NB4 (cell line): ENCODE data around the gene EMC10.

Source experiments
- POLR2A ChIP-seq: IDR thresholded peaks from 2 replicates; pipeline ENCODE4 v1.6.1; 2011; ENCODE audit warnings: mild to moderate bottlenecking; ENCODE audit not compliant: insufficient read length; ENCODE audit errors: extremely low read depth
- TF ChIP-seq, protein P1 (sequence below): IDR thresholded peaks from one replicate; pipeline ENCODE4 v1.5.1; 2012; ENCODE audit warnings: low read depth, low read length

- no peak for TF ChIP-seq POLR2A
- TF ChIP-seq, protein P1, sequence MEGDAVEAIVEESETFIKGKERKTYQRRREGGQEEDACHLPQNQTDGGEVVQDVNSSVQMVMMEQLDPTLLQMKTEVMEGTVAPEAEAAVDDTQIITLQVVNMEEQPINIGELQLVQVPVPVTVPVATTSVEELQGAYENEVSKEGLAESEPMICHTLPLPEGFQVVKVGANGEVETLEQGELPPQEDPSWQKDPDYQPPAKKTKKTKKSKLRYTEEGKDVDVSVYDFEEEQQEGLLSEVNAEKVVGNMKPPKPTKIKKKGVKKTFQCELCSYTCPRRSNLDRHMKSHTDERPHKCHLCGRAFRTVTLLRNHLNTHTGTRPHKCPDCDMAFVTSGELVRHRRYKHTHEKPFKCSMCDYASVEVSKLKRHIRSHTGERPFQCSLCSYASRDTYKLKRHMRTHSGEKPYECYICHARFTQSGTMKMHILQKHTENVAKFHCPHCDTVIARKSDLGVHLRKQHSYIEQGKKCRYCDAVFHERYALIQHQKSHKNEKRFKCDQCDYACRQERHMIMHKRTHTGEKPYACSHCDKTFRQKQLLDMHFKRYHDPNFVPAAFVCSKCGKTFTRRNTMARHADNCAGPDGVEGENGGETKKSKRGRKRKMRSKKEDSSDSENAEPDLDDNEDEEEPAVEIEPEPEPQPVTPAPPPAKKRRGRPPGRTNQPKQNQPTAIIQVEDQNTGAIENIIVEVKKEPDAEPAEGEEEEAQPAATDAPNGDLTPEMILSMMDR: no peak
Observed at GRCh38 chr19:50490991-50491472, 14.7 kb downstream of the EMC10 start.
